GM18867 (cell line): ENCODE results near the gene NEDD9.
A peak's percentile ranks its signal among the peaks of the same experiment; 100 is the strongest.

ENCODE experiments used
- ATAC-seq: cut with Tn5 transposase; IDR thresholded peaks from one replicate; pipeline ENCODE4 v1.9.1; 2021; ENCODE audit warnings: mild to moderate bottlenecking, moderate library complexity; ENCODE audit not compliant: unreplicated experiment

Gene NEDD9

DNA sequence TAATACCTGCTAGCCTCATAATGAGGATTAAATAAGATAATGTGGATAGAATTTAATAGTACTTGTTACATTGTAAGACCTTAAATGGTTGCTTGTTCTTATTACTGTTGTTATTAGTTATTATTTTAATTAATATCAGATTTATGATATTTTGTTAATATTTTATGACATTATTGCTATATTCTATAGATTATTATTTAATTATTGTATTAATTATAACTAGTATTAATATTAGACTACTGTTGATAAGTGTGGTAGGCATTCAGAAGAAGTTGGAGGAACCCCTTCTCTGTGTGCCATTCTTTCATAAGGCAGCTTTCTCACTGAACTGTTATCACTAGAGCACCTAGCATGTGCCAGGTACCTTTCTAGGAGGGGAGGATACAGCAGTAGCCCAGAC, 2.6 kb upstream of the NEDD9 start:
- ATAC-seq, result no peak

- no peak for ATAC-seq
Observed at GRCh38 chr6:11233673-11234573, 1.5 kb upstream of the NEDD9 start.

GRCh38 chr6:11232770-11233626, 530 bp upstream of the NEDD9 start:
- no peak for ATAC-seq

DNA sequence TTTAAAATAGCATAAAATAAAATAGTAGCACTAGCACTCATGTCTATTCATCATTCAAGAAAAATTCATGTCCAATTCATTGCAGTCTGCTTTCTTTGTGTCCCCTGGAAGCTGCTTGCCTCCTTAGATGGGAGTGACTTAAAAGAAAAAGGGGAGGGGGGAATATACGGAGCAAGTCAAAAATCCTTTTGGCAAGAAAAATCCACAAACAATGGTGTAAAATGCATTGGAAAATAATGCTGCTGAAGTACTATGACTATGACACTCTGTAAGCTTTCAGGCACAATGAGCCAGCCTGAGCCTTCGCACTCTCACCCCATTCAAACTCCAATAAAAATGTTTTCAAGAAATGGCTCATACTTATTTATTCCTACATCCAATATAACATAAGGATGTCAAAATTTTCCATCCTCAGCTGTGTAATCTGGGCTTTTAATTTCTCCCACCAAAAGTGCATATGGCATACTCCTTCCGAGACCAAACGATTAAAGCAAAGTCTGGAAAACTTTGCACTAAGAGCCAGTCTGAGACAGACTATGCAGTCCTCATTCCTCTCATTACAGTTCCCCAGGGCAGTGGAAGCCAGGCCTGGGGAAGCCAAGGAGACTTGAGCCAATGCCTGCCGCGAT, 790 bp downstream of the NEDD9 start:
- ATAC-seq, result no peak

- ATAC-seq, result no peak
Observed at GRCh38 chr6:11231108-11231463, 1.4 kb downstream of the NEDD9 start.

DNA sequence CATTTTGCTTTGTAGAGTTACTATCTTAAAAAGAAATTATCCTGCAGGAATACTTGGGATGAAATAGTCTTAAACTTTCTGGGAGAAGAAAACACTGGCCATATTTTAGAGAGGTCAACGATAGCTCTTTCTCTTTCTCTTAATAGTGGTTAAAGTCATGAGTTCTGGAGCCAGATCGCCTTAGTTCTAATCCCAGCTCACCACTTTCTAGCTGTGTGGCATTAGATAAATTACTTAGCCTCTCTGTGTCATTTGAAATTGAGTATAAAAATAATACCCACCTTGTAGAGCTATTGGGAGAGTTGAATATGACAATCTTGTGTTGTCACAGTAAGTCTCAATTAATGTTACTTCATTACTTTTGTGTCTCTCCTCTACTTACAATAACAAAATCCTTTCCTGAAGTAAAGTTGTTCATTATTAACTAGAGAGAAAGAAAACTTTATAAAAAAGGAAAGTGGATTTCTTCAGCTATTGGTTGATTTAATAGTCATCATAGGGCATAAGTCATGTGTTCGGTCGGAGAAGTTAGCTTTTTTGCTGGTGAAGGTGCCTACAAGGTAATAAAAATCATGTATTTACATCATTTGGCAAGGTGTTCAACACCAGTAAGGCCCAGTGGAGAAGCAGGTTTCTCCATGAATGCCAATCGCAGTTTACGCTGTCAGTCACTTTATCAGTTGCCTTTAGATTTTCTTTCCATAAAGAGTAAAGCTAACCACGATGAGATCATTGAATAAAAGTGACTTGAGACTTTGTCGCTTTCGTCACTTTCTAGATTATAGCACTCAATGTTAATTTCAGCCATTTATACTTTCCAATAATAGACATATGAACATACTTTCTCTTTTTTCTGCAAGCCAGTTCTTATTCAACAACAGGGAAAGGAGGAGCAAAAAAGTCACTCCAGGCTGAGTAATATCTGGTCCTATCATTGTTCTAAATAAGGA, 2.0 kb downstream of the NEDD9 start:
- ATAC-seq, result no peak

GRCh38 chr6:11229655-11230046, 2.8 kb downstream of the NEDD9 start:
- no peak for ATAC-seq

DNA sequence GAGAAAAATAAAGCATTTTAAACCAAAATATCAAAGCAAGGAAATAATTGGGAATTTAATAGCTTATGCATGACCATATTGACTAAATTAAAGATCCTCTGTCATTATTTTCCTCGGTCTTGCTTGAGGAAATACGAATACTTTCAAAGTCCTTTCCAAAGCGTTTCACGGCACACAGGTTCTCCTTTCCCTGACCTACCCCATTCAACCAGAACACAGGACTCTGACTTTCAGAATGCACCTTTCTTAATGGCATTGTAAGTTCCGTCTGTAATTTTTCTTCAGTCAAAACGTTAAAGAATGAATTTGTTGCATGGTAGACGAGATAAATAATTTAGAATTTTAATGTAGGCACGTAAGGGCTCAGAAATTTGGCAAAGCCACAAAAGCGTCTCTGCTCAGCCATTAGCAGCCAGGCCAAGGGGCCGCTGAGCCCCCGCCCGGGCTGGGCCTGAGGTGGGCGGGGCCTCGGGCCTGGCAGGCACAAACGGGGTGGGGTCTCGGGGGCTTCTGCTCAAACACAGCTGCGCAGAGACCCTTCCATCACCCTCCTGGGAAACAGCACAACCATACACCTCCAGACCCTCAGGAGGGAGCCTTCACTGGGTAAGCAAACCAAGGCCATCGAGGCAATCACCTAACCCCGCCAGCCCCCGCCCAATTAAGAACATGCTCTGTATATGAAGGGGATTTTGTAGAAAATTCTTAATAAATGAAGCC, 3.4 kb downstream of the NEDD9 start:
- ATAC-seq, result no peak

GRCh38 chr6:11227698-11228097, 4.8 kb downstream of the NEDD9 start:
- no peak for ATAC-seq

DNA sequence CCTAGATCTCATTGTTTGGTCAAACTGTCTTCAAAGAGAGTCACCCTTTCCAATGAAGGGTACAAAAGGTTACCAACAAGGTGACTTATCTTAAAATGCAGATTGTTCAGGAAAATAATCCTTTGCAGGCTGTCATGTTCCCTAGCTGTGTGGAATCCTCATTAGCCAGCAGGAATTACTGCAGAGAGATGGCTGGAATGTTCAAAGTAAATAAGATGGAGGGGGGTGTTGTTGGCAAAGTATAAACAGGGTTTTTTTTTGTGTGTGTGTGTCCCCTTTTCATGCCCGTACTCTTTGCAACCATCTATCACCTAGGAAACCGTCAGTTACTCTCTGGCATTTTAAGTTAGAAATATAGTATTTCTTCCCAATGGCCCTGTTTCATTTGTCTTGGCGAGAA, 6.5 kb downstream of the NEDD9 start:
- no peak for ATAC-seq

GRCh38 chr6:11224966-11225463, 7.5 kb downstream of the NEDD9 start:
- no peak for ATAC-seq

- ATAC-seq, result peak; percentile 84
Observed at GRCh38 chr6:11224252-11224965, 8.1 kb downstream of the NEDD9 start.

DNA sequence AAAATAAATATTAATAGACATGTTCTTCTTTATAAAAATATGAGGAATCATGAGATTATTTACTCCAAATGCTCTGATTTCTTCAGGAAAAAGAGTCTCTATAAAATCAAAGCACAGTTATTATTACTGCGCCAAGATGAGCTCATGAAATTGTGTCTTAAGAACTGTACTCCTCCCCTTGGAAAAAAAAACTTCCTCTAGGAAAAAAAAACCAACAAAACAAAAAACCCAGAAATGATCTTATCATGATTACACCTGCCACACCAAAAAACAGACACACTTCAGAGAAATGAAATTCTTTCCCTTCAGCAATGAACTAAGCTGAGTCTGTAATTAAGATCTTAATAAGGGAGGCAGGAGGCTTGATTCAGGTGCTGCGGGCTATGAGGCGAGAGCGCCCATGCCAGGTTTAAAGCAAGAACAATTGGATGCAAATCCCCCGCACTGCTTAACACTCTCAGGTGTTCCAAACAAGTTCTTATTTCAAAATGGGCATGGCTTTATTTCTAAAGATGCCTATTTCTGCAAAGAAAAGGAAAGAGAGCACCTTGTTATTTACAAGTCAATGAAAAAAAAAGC, 9.1 kb downstream of the NEDD9 start:
- no peak for ATAC-seq

GRCh38 chr6:11222385-11223277, 9.8 kb downstream of the NEDD9 start:
- no peak for ATAC-seq

- ATAC-seq, result no peak
Observed at GRCh38 chr6:11221623-11222384, 10.7 kb downstream of the NEDD9 start.

DNA sequence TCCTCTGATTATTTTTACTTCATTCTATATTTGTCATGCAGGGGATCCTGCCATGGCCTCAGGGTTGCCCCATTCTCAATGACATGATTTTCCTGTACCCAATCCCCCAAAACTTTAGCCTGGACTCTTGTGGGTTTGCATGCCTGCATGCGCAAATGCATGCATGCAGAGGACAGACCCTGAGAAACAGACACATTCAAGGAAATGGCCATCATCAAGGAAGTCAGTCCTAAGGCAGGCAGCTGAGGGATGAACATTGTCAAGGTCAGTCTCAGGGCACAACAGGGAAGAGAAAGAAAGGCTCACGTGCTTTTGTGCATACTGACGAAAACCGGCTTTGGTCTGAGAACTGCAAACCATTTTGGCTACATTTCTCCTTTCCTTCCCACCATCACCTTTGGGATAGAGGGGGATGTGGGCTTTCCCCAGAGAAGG, 13.1 kb downstream of the NEDD9 start:
- no peak for ATAC-seq
